Measurements from ENCODE around the gene LRRFIP2. TPM values are rescaled to one million over a fixed set of nuclear protein-coding genes. Genes with fewer than 3 reads are reported as not detected.

LRRFIP2 gene
- total and polyA plus RNA-seq, 2 of the 4 experiments (the other 2 are of a cell fraction), result 20.6 to 31.0 TPM

DNA sequence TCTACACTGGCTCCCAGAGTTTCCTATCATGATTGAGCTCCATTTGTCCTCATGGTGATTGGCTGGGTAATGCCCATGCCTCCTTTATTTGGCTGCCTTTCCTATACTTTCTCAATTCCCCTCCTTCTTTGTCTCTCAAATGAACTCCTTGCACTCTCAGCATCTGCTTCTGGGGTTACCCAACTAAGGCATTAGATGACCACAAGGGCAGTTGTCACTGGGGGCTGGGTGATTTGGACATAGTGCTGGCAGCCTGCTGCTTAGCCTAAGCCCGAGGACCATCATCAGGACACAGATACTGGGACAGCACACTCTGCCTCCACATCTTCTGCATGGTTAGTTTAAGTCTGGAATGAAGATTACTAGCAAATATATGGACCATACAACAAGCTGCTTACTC lies 49.2 kb upstream of the LRRFIP2 start:
- in situ Hi-C loops (cut with MboI; ENCODE audit: low sequenced_read_pairs), result loop anchor here (25.0 kb wide), 1 partner anchor 486 kb away; no protein-coding TSS in a partner anchor

More for the DNA sequence above, 49.2 kb upstream of the LRRFIP2 start:
- dilution Hi-C loops (cut with HindIII; ENCODE audit: low sequenced_read_pairs, unreplicated experiment) (no loop called here), intact Hi-C loops (cut with micrococcal nuclease) (no loop called here)
- Histone ChIP-seq H3K27me3 (ENCODE audit: control insufficient read depth, insufficient read depth, low read length) (peaks cover 12% of the 10 kb centered on the region), H3K36me3 (ENCODE audit: control insufficient read depth, insufficient read depth, low read length) (no peaks in the 10 kb centered on the region), H3K4me3 (ENCODE audit: insufficient read depth, low read depth, low read length) (no peak overlapping the region), H2AK9ac (replicated peaks; ENCODE audit: low read depth, low read length, poor library complexity) (no peak overlapping the region), H3K27ac (ENCODE audit: insufficient read depth, low read length) (no peak overlapping the region), H2AFZ (replicated peaks; ENCODE audit: low read length, poor library complexity) (no peak overlapping the region), H3K9me3 (ENCODE audit: control insufficient read depth, insufficient read depth, low read length) (no peaks in the 10 kb centered on the region), H2AK5ac (ENCODE audit: low read depth, low read length) (no peak overlapping the region), H3K9me1 (ENCODE audit: insufficient read depth, low read length) (0 out of 2 replicates have a peak, but pooled peaks cover 9% of the 10 kb centered on the region), H3K9ac (ENCODE audit: low read depth, low read length) (no peak overlapping the region), H3K14ac (replicated peaks; ENCODE audit: low read depth, low read length) (no peak overlapping the region), H3K23ac (ENCODE audit: low read depth, low read length) (no peak overlapping the region), H3K4ac (ENCODE audit: low read depth, low read length) (no peak overlapping the region), H4K8ac (ENCODE audit: low read depth in 2 of 2, low read length in 2 of 2) (no peak overlapping the region), H3K79me1 (ENCODE audit: low read depth in 1 of 2, low read length in 2 of 2) (no peaks in the 10 kb centered on the region), H2BK20ac (ENCODE audit: low read depth, low read length) (no peak overlapping the region), H4K5ac (ENCODE audit: low read depth, low read length) (no peak overlapping the region), H3K18ac (ENCODE audit: low read depth, low read length) (no peak overlapping the region), H4K20me1 (ENCODE audit: insufficient read depth, low read length) (no peaks in the 10 kb centered on the region), H2BK5ac (ENCODE audit: low read depth, low read length, poor library complexity, severe bottlenecking) (no peak overlapping the region), H2BK120ac (ENCODE audit: low read depth, low read length) (no peak overlapping the region), H3K4me2 (ENCODE audit: low read depth, low read length) (no peak overlapping the region), H4K91ac (ENCODE audit: insufficient read depth, low read depth, low read length) (no peak overlapping the region), H2BK15ac (ENCODE audit: low read depth, low read length) (no peak overlapping the region), H3K4me1 (ENCODE audit: control insufficient read depth, insufficient read depth, low read length) (peaks cover 6% of the 10 kb centered on the region), H3K56ac (ENCODE audit: extremely low read depth, insufficient read depth, low read length) (no peak overlapping the region)
- POLR2A ChIA-PET (ENCODE audit: unreplicated experiment), result no interaction called here
- DNase-seq, result no peak
- no peak for ATAC-seq (ENCODE audit: low read depth)
- CTCF ChIA-PET, result interaction anchor here (1.1 kb wide), 1 partner anchor 32 kb away, joined by 3 read pairs; no protein-coding TSS in a partner anchor
- TF ChIP-seq MAZ (IDR thresholded peaks at IDR 0.05; ENCODE audit: borderline replicate concordance, low read depth, low read length) (no peak), NFE2L2 (IDR thresholded peaks at IDR 0.05; ENCODE audit: low read depth, low read length) (no peak), MAFK (IDR thresholded peaks at IDR 0.05; ENCODE audit: low read depth, low read length) (no peak), CHD1 (IDR thresholded peaks at IDR 0.05; ENCODE audit: low read depth, low read length) (no peak), RCOR1 (IDR thresholded peaks at IDR 0.05; ENCODE audit: insufficient replicate concordance, low read length) (no peak), RFX5 (IDR thresholded peaks at IDR 0.05; ENCODE audit: low read depth, low read length) (no peak), SMC3 (IDR thresholded peaks at IDR 0.05; ENCODE audit: low read depth, low read length) (no peak), FOS (IDR thresholded peaks at IDR 0.05; ENCODE audit: low read depth, low read length) (no peak), POLR2A (IDR thresholded peaks at IDR 0.05; ENCODE audit: low read depth, low read length) (no peak), MXI1 (IDR thresholded peaks at IDR 0.05; ENCODE audit: borderline replicate concordance, low read depth, low read length) (no peak), RAD21 (IDR thresholded peaks at IDR 0.05; ENCODE audit: low read length) (no peak), CEBPB (IDR thresholded peaks at IDR 0.05; ENCODE audit: low read depth, low read length) (no peak)
- TF ChIP-seq, protein P1, sequence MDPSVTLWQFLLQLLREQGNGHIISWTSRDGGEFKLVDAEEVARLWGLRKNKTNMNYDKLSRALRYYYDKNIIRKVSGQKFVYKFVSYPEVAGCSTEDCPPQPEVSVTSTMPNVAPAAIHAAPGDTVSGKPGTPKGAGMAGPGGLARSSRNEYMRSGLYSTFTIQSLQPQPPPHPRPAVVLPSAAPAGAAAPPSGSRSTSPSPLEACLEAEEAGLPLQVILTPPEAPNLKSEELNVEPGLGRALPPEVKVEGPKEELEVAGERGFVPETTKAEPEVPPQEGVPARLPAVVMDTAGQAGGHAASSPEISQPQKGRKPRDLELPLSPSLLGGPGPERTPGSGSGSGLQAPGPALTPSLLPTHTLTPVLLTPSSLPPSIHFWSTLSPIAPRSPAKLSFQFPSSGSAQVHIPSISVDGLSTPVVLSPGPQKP (IDR thresholded peaks at IDR 0.05; ENCODE audit: borderline replicate concordance, low read depth, low read length), result no peak
- TF ChIP-seq, protein P2, sequence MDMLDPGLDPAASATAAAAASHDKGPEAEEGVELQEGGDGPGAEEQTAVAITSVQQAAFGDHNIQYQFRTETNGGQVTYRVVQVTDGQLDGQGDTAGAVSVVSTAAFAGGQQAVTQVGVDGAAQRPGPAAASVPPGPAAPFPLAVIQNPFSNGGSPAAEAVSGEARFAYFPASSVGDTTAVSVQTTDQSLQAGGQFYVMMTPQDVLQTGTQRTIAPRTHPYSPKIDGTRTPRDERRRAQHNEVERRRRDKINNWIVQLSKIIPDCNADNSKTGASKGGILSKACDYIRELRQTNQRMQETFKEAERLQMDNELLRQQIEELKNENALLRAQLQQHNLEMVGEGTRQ (IDR thresholded peaks at IDR 0.05; ENCODE audit: low read depth, low read length), result no peak
- no CpG with 5 or more reads among the region's 1 CpG for WGBS, 2 experiments (ENCODE audit: extremely low coverage in 2 of 2, insufficient read length in 1 of 2)
- BruUV-seq (replicated peaks), result no TSS peak

All from IMR-90 (cell line).